Ammon's horn (tissue), 1 donor: ENCODE results near the gene BHLHA9.
"Not testable (repeated sequence)": the region's sequence is repeated elsewhere in the genome, so short reads cannot be mapped to it uniquely, and the experiment has no call there.

Experiments used
- DNase-seq: peaks from one replicate; pipeline ENCODE4 v3.0.0-alpha.2; 2016; ENCODE audit warnings: low spot score

BHLHA9 gene

GRCh38 chr17:1301546-1301945 lies 31.3 kb downstream of the BHLHA9 start:
- no peak for DNase-seq

DNA sequence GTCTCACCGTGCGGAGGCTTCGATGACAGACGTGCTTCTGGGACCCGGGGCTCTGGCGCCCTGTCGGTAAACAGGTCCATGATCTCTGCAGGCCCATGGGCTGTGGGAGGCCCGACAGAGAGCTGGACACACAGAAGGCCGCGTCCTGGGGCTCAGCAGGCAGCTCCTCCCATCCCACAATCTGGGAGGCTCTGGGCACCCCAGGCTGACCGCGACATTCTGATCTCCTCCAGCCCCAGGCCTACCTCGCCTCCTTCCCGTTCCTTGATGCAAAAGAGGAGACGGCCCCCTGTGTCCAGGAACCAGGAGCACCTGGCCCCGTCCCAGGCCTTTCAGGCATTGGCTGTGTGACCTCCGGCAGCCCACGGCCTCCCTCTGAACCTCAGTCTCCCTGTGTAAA lies 32.5 kb downstream of the BHLHA9 start:
- no peak for DNase-seq

GRCh38 chr17:1304522-1304921 lies 34.3 kb downstream of the BHLHA9 start:
- no peak for DNase-seq

GRCh38 chr17:1304962-1305563 lies 34.8 kb downstream of the BHLHA9 start:
- no peak for DNase-seq

DNA sequence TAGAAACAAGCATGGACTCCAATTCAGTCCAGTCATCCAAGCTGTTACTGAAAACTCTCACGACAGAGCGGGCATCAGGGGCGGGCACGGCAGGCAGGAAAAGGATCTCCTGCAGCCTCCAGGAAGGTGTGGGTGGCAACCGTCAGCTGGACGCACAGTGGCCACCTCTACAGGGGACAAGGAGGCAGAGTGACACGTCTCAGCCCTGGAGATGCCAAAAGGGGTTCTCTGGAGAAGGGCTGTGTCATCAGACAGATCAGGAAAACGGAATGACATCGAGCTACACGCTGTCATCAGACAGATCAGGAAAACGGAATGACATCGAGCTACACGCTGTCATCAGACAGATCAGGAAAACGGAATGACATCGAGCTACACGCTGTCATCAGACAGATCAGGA lies 37.6 kb downstream of the BHLHA9 start:
- DNase-seq = not testable (repeated sequence)

DNA sequence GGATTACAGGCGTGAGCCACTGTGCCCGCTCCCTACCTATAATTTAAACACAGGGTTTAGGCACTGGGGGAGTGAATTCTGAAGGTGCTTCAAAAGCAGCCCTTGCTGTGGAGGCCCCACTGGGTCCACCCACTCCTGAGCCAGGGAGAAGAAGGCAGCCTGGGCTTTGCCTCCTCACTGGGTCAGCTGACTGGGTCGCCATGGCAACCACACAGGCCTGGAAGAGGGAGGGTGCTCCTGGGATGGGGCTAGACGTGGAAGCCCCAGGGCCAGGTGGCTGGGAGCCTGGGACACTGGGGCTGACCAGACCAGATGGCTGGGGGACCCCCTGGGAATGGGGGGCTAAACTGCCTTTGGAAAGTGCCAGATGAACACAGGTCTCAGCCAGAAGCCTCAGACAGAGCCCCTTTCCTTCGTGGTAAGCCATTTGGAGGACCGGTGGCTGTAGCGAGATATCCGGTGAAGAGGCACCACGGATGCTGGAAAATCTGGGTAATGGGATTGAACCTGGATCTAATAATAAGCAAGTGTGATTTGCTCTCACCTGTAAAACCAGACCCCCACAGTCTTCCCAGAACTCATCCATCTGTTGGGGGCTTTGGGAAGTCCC lies 42.1 kb downstream of the BHLHA9 start:
- no peak for DNase-seq

GRCh38 chr17:1313270-1314005 lies 43.2 kb downstream of the BHLHA9 start:
- DNase-seq = no peak

DNA sequence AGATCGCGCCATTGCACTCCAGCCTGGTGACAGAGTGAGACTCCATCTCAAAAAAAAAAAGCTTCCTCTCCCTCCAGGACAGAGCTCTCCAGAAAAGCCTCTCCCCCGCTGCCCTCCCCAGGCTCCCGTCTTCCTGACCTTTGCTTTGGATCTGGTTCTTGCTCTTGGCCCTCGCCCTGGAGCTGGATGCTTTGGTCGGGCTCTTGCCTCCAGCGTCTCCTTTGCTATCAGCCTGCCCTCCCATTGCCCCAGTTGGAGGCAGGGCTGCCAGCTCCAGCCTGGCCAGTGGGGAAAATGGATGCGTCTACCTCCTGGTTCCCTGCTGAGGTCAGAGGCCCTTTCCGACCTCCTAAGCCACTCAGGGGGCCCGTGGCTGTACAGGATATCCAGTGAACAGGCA lies 45.2 kb downstream of the BHLHA9 start:
- DNase-seq = no peak

GRCh38 chr17:1315891-1316403 lies 45.7 kb downstream of the BHLHA9 start:
- DNase-seq = no peak
